ENCODE results near the gene KRTAP23-1.

KRTAP23-1 gene, protein sequence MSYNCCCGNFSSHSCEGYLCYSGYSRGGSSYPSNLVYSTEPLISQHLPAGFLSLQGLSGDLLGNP

DNA sequence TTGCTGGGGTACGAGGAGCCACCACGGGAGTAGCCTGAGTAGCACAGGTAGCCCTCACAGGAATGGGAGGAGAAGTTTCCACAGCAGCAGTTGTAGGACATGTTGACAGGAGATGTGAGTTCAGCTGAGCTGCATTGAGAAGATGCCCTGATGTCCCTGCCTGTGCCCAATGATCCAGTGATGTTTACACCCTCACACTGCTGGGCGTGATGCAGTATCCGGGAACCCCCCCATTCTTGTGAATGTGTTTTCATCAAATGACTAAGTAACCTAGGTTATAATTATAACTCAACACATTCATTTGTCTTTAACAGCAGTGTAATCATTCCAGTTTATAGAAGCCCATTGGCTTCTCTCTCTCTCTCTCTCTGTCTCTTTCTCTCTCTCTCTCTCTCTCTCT, at the start of gene KRTAP23-1:
Gene KRTAP23-1 (minus strand): TSS at position 101 of the 400 bp plus-strand sequence. CDS start 0 bp downstream, at position 101.
- Mint-ChIP-seq H3K36me3 (no peaks in the 10 kb centered on the region), H3K27ac (no peak within 1 kb of the TSS), H3K4me3 (no peak within 1 kb of the TSS), H3K4me1 (no peaks in the 10 kb centered on the region), H3K9me3 (peaks cover 8% of the 10 kb centered on the region)
- no peak for DNase-seq (ENCODE audit: low spot score in 2 of 2)
- no peak for ATAC-seq

GRCh38 chr21:30395731-30396130, 47.3 kb upstream of the KRTAP23-1 start, which contains the start of gene KRTAP13-1:
Gene KRTAP13-1, plus strand, starts transcription at chr21:30396031. Its CDS starts 56 bp downstream, at chr21:30396087.
- H3K4me3 Mint-ChIP-seq = no peak within 1 kb of the TSS
- H3K9me3 Mint-ChIP-seq = peaks cover 7% of the 10 kb centered on the region
- H3K36me3 Mint-ChIP-seq = no peaks in the 10 kb centered on the region
- H3K4me1 Mint-ChIP-seq = no peaks in the 10 kb centered on the region
- H3K27ac Mint-ChIP-seq = no peak within 1 kb of the TSS
- DNase-seq (ENCODE audit: low spot score in 2 of 2) = no peak
- ATAC-seq = no peak

GRCh38 chr21:30391492-30392025, 43.2 kb upstream of the KRTAP23-1 start:
- H3K36me3 Mint-ChIP-seq = no peaks in the 10 kb centered on the region
- no peaks in the 10 kb centered on the region for H3K4me1 Mint-ChIP-seq
- ATAC-seq = no peak
- H3K27ac Mint-ChIP-seq = no peak overlapping the region
- DNase-seq (ENCODE audit: low spot score in 2 of 2) = no peak
- no peak overlapping the region for H3K4me3 Mint-ChIP-seq
- H3K9me3 Mint-ChIP-seq = peaks cover 7% of the 10 kb centered on the region

DNA sequence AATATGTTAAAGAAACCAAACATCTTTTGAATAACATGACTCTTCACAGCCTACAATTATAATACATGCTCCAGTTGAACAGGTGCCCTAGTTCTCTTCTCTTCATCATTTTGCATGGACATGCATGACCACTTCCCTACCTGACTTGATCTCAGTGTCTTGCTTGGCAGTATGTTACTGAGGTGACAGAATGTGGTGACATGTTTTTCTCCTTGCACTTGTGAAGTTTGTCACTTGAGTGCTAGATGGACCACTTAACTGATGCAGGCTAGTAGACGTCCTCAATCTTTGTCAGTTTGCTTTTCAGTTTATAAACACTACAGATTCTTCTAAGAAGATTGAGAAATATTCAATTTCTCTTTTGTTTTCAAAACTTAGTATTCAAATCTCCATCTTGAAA, 33.8 kb upstream of the KRTAP23-1 start:
- no peak for DNase-seq (ENCODE audit: low spot score in 2 of 2)
- no peaks in the 10 kb centered on the region for H3K36me3 Mint-ChIP-seq
- ATAC-seq = no peak
- peaks cover 14% of the 10 kb centered on the region for H3K9me3 Mint-ChIP-seq
- H3K4me3 Mint-ChIP-seq = no peak overlapping the region
- H3K4me1 Mint-ChIP-seq = no peaks in the 10 kb centered on the region
- H3K27ac Mint-ChIP-seq = no peak overlapping the region

GRCh38 chr21:30372139-30372770, 23.8 kb upstream of the KRTAP23-1 start, which contains the start of gene KRTAP13-2:
Gene KRTAP13-2, minus strand, starts transcription at chr21:30372271. Its CDS starts 58 bp downstream, at chr21:30372213.
- no peak for ATAC-seq
- no peak within 1 kb of the TSS for H3K27ac Mint-ChIP-seq
- no peak for DNase-seq (ENCODE audit: low spot score in 2 of 2)
- no peaks in the 10 kb centered on the region for H3K36me3 Mint-ChIP-seq
- no peaks in the 10 kb centered on the region for H3K4me1 Mint-ChIP-seq
- no peak within 1 kb of the TSS for H3K4me3 Mint-ChIP-seq
- peaks cover 9% of the 10 kb centered on the region for H3K9me3 Mint-ChIP-seq

DNA sequence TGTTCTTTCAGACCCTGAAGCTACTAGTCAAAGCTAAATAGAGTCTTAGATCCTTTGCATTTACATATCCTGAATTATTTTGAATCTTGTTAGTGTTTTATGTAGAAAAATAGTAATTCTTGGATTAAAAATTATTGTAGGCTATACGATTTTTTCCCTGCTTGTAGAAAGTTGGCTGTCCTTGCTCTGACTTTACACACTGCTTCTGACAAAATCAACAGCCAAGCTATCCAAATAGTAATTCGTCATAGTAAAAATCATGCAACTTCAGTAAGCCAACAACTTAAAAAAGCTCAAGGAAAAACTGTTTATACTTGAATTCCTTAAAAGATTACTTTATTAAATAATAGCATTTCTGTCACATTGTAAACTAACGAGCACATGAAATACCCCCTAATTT, 7.5 kb upstream of the KRTAP23-1 start:
- Mint-ChIP-seq H3K9me3 (peaks cover 11% of the 10 kb centered on the region), H3K27ac (no peak overlapping the region), H3K36me3 (no peaks in the 10 kb centered on the region)

GRCh38 chr21:30354308-30355005, 6.1 kb upstream of the KRTAP23-1 start:
- Mint-ChIP-seq H3K4me3 (no peak overlapping the region), H3K27ac (no peak overlapping the region), H3K4me1 (no peaks in the 10 kb centered on the region), H3K9me3 (peaks cover 11% of the 10 kb centered on the region), H3K36me3 (no peaks in the 10 kb centered on the region)
- DNase-seq (ENCODE audit: low spot score in 2 of 2) (no peak), ATAC-seq (no peak)

More for the DNA sequence above, 7.5 kb upstream of the KRTAP23-1 start:
- H3K4me3 Mint-ChIP-seq = no peak overlapping the region
- no peaks in the 10 kb centered on the region for H3K4me1 Mint-ChIP-seq
- DNase-seq (ENCODE audit: low spot score in 2 of 2) = no peak
- no peak for ATAC-seq

GRCh38 chr21:30351534-30351933, 3.1 kb upstream of the KRTAP23-1 start:
- peaks cover 14% of the 10 kb centered on the region for H3K9me3 Mint-ChIP-seq
- ATAC-seq (no peak), DNase-seq (ENCODE audit: low spot score in 2 of 2) (no peak)
- no peaks in the 10 kb centered on the region for H3K36me3 Mint-ChIP-seq
- H3K4me3 Mint-ChIP-seq = no peak overlapping the region
- no peak overlapping the region for H3K27ac Mint-ChIP-seq
- no peaks in the 10 kb centered on the region for H3K4me1 Mint-ChIP-seq

GRCh38 chr21:30349572-30349971, 1.2 kb upstream of the KRTAP23-1 start:
- DNase-seq (ENCODE audit: low spot score in 2 of 2) (no peak), ATAC-seq (no peak)
- Mint-ChIP-seq H3K9me3 (peaks cover 12% of the 10 kb centered on the region), H3K4me1 (no peaks in the 10 kb centered on the region), H3K36me3 (no peaks in the 10 kb centered on the region), H3K4me3 (no peak overlapping the region), H3K27ac (no peak overlapping the region)

GRCh38 chr21:30345014-30345413, 3.4 kb downstream of the KRTAP23-1 start:
- no peak for DNase-seq (ENCODE audit: low spot score in 2 of 2)
- Mint-ChIP-seq H3K4me3 (no peak overlapping the region), H3K27ac (no peak overlapping the region), H3K4me1 (no peaks in the 10 kb centered on the region), H3K36me3 (no peaks in the 10 kb centered on the region), H3K9me3 (peaks cover 6% of the 10 kb centered on the region)
- ATAC-seq = no peak

DNA sequence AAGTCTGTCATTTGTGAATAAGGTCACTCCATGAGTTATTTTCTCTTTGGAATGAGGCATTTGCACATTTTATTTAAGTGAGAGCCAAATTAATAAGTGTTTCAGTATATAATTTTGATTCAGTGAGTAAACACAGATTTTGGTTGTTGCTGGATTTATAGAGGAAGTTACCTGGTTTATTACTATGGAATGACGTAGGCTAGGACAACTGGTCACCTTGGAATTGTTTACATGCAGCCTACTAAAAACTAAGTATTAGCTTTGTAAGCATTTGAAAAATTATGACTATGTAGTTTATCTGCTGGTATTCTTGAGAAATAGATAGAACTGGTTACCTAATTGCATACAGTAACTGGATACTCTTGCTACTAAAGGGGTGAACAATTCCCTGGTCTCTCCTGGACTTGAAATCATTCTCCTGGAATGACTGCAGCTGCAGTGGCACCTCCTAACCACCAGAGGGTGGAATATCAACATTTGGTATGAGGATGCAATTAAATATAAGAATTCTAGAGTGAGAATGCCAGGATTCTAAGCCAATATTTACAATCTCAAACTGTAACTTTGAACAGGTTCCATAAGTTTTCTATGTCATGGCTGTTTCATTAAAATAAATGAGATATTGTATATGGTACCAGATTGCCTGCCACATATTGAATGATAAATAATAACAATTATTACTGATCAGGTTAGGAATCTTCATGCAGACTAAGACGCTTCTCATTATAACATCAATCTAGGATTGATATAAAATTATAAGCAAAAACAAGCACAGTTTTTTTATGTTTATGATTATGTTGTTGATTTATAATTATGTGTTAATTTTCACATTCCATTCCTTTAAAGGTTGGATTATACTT, 7.5 kb downstream of the KRTAP23-1 start:
- H3K27ac Mint-ChIP-seq = no peak overlapping the region
- H3K36me3 Mint-ChIP-seq = no peaks in the 10 kb centered on the region
- no peak for ATAC-seq
- H3K9me3 Mint-ChIP-seq = no peaks in the 10 kb centered on the region
- no peak overlapping the region for H3K4me3 Mint-ChIP-seq
- DNase-seq (ENCODE audit: low spot score in 2 of 2) = no peak
- no peaks in the 10 kb centered on the region for H3K4me1 Mint-ChIP-seq

DNA sequence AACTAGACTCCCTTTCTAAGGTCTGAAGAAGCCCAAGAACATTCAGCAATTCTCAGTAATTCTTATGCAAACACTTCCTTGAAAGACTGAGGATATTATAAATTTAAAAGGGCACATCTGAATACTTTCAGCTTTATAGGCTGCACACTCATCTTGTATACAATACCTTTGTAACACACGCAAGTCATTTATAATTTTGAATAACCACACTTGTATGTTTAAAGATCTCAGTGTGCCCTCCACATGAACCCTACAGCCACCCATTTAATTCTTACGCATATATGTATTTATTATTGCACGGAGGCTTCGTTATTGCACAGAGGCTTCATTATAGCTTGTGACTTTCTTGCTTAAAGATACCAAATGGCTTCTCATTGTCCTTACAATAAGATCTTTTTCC, 9.7 kb downstream of the KRTAP23-1 start:
- DNase-seq (ENCODE audit: low spot score in 2 of 2) (no peak), ATAC-seq (no peak)
- H3K36me3 Mint-ChIP-seq = no peaks in the 10 kb centered on the region
- no peaks in the 10 kb centered on the region for H3K4me1 Mint-ChIP-seq
- H3K4me3 Mint-ChIP-seq = no peak overlapping the region
- no peaks in the 10 kb centered on the region for H3K9me3 Mint-ChIP-seq
- no peak overlapping the region for H3K27ac Mint-ChIP-seq

GRCh38 chr21:30337772-30338171, 10.6 kb downstream of the KRTAP23-1 start:
- no peak for DNase-seq (ENCODE audit: low spot score in 2 of 2)
- no peak overlapping the region for H3K27ac Mint-ChIP-seq
- no peaks in the 10 kb centered on the region for H3K9me3 Mint-ChIP-seq
- H3K4me1 Mint-ChIP-seq = no peaks in the 10 kb centered on the region
- no peak overlapping the region for H3K4me3 Mint-ChIP-seq
- no peaks in the 10 kb centered on the region for H3K36me3 Mint-ChIP-seq
- no peak for ATAC-seq

DNA sequence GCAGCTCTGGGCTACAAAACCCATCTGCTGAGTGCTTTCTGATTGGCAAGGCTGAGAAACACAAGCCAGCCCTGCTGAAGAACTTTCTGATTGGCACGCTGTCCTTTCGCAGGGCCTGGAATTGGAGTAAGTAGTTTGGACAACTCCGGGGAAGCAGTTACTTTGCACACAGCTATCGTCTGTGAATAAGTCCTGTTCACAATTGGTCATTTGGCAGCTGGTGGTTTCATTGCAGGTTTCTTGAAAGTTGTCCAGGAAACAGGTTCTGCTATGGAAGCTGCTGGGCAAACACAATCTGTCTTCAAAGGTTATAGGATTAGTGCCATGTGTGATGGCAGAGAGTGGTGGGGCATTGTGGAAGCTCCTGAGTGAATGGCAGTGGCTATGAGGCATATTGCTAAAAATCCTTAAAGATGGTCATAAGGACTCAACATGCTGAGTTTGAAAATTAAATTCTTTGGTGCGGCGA, 11.1 kb downstream of the KRTAP23-1 start, which contains the start of gene KRTAP27-1:
Gene KRTAP27-1 (minus strand): TSS at position 419 of the 469 bp plus-strand sequence. CDS start 26 bp downstream, at position 393.
- no peak for ATAC-seq
- Mint-ChIP-seq H3K4me3 (no peak within 1 kb of the TSS), H3K9me3 (no peaks in the 10 kb centered on the region), H3K27ac (no peak within 1 kb of the TSS), H3K36me3 (no peaks in the 10 kb centered on the region), H3K4me1 (no peaks in the 10 kb centered on the region)
- DNase-seq (ENCODE audit: low spot score in 2 of 2) = no peak

DNA sequence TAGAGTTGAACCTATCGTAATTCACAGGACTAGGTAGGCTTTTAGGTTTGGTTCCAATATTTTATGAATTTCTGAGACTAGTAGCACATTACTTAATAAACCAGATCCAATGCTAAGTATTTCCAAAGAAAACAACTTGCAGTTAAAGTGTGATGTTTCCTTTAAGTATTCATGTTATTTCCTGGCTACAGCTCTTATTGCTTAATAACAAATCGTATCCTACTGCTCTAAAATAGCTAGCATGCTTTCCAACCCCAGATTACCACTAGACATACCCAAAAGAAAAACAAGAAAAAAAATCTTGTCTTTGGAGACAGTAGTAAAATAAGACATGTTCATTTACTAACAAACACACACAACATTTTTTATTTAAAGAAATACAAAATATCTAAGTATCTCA, 11.8 kb downstream of the KRTAP23-1 start:
- no peak for ATAC-seq
- Mint-ChIP-seq H3K27ac (no peak overlapping the region), H3K9me3 (no peaks in the 10 kb centered on the region), H3K4me3 (no peak overlapping the region), H3K4me1 (no peaks in the 10 kb centered on the region), H3K36me3 (no peaks in the 10 kb centered on the region)
- DNase-seq (ENCODE audit: low spot score in 2 of 2) = no peak
